ENCODE results near the gene F8.

- TF ChIP-seq ZSCAN23 (tag by site-specific recombination; IDR thresholded peaks at IDR 0.05) (no peak), ZNF184 (tag by site-specific recombination; IDR thresholded peaks at IDR 0.05) (no peak), ZNF639 (tag by site-specific recombination; IDR thresholded peaks at IDR 0.05) (no peak), ZBTB49 (tag by site-specific recombination; IDR thresholded peaks at IDR 0.05; ENCODE audit: low read depth) (no peak), ZNF792 (tag by site-specific recombination; IDR thresholded peaks at IDR 0.05) (no peak), ATF2 (tag by site-specific recombination; IDR thresholded peaks at IDR 0.05; ENCODE audit: low read depth) (no peak), MYNN (tag by site-specific recombination; IDR thresholded peaks at IDR 0.05; ENCODE audit: borderline replicate concordance) (no peak), ZFP69B (tag by site-specific recombination; IDR thresholded peaks at IDR 0.05) (no peak), HOXD13 (CRISPR knock-in tag; IDR thresholded peaks at IDR 0.05; ENCODE audit: borderline replicate concordance) (no peak), ZBTB44 (tag by site-specific recombination; IDR thresholded peaks at IDR 0.05) (no peak), ZNF791 (tag by site-specific recombination; IDR thresholded peaks at IDR 0.05) (no peak), ZNF488 (tag by site-specific recombination; IDR thresholded peaks at IDR 0.05) (no peak)
- TF ChIP-seq, protein P1, sequence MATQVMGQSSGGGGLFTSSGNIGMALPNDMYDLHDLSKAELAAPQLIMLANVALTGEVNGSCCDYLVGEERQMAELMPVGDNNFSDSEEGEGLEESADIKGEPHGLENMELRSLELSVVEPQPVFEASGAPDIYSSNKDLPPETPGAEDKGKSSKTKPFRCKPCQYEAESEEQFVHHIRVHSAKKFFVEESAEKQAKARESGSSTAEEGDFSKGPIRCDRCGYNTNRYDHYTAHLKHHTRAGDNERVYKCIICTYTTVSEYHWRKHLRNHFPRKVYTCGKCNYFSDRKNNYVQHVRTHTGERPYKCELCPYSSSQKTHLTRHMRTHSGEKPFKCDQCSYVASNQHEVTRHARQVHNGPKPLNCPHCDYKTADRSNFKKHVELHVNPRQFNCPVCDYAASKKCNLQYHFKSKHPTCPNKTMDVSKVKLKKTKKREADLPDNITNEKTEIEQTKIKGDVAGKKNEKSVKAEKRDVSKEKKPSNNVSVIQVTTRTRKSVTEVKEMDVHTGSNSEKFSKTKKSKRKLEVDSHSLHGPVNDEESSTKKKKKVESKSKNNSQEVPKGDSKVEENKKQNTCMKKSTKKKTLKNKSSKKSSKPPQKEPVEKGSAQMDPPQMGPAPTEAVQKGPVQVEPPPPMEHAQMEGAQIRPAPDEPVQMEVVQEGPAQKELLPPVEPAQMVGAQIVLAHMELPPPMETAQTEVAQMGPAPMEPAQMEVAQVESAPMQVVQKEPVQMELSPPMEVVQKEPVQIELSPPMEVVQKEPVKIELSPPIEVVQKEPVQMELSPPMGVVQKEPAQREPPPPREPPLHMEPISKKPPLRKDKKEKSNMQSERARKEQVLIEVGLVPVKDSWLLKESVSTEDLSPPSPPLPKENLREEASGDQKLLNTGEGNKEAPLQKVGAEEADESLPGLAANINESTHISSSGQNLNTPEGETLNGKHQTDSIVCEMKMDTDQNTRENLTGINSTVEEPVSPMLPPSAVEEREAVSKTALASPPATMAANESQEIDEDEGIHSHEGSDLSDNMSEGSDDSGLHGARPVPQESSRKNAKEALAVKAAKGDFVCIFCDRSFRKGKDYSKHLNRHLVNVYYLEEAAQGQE (tag by site-specific recombination; IDR thresholded peaks at IDR 0.05), result no peak
- TF ChIP-seq, protein P2, sequence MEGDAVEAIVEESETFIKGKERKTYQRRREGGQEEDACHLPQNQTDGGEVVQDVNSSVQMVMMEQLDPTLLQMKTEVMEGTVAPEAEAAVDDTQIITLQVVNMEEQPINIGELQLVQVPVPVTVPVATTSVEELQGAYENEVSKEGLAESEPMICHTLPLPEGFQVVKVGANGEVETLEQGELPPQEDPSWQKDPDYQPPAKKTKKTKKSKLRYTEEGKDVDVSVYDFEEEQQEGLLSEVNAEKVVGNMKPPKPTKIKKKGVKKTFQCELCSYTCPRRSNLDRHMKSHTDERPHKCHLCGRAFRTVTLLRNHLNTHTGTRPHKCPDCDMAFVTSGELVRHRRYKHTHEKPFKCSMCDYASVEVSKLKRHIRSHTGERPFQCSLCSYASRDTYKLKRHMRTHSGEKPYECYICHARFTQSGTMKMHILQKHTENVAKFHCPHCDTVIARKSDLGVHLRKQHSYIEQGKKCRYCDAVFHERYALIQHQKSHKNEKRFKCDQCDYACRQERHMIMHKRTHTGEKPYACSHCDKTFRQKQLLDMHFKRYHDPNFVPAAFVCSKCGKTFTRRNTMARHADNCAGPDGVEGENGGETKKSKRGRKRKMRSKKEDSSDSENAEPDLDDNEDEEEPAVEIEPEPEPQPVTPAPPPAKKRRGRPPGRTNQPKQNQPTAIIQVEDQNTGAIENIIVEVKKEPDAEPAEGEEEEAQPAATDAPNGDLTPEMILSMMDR (tag by site-specific recombination; IDR thresholded peaks at IDR 0.05), result no peak
These were observed 24.4 kb upstream of the F8 start for GRCh38 chrX:155046811-155047528.

Measured in HEK293 (cell line).